ENCODE measurements around the gene SNED1.

- TF ChIP-seq CTCF (conservative IDR thresholded peaks at IDR 0.05 in 1 of 2, IDR thresholded peaks at IDR 0.05 in 1 of 2; ENCODE audit: low read depth in 1 of 2, low read length in 2 of 2) (no peak), EZH2 (IDR thresholded peaks at IDR 0.05; ENCODE audit: low read length, missing control alignments) (no peak)
Measured at GRCh38 chr2:241031436-241032165, 33.2 kb downstream of the SNED1 start.
